IPS DF 4.7 (cell line): ENCODE data around the gene CAMK2B.

Source experiments
- DNase-seq: peaks from one replicate; pipeline ENCODE4 v3.0.0-alpha.2; 2013; ENCODE audit warnings: low spot score; ENCODE audit errors: extremely low read depth

Gene CAMK2B

DNA sequence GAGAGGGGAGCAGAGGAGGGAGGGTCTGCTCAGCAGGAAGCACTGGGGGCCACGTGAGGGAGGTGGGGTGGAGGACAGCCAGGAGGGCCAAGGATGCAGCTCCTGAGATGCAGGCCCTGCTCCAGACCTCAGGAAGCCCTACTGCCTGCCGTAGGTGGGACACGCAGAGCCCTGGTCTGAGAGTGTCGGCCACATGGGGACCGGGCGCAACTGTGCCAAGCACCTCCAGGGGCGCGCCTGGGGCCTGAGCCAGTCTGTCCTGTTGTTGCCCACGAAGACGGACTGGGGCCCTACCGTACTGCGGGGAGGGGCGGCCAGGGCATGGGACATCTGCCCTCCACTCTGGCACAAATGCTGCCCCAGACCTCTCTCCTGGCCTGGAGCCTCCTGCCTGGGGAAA is 93.0 kb downstream of the CAMK2B start:
- DNase-seq = no peak

DNA sequence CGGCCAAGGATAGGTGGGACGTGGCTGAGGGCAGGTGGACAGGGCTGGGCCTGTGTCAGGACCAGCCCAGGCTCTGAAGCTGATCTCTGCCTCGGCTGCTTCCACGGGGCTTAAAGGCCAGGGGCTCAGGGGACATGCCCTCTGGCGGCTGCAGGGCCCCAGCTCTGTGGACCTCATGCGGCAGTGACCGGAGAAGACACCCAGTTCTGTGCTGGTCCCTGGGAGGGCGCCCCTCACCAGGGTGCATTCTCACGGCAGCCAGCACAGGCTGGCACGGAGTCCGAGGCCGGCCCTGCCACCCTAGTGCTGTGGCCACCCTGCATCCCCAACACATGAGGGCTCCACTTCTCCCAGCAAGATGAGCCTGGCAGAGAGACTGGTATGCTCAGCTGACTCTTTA is 94.3 kb downstream of the CAMK2B start:
- DNase-seq = no peak

DNA sequence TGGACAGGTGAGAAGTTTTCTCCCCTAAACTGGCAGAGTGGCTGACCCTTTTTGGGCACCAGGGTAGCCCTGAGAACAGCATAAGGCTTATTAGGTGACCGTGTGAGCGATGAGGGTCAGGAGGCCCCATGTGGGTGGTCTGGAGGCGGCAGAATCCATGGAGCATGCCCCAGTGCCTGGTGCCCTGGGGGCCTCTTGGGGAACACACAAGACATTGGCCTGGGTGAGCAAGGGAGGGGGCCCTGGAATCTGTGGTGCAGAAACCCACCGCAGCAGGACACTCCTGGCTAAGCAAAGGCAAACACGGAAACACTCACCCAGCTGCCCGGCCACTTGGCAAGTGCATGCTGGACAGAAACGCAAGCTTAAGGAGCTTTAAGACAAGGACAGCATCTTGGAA is 95.1 kb downstream of the CAMK2B start:
- no peak for DNase-seq

DNA sequence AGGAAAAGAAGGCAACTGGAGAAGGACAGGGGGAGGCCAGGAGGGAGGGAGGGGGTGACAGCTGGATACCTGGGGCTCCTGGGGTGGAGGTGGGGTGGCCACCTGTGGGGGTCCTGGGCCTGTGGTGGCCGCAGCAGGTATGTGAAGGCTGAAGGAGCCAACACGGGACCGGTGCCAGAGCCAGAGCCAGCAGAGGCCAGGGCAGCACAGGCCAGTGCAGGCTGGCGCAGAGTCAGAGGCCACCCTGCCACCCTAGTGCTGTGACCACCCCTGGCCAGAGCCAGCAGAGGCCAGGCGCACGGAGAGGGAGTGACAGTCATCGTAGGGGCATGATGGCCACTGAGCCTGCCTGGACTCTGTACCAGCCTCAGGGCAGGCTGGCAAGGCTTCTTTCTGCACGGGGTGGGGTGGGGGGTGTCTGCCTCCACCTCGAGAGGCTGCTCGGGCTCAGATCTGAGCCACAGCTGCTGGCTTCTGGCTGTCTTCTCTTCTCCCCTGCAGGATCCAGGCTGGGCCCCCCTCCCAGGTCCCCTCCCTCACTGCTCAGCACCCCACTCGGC is 95.8 kb downstream of the CAMK2B start:
- no peak for DNase-seq

DNA sequence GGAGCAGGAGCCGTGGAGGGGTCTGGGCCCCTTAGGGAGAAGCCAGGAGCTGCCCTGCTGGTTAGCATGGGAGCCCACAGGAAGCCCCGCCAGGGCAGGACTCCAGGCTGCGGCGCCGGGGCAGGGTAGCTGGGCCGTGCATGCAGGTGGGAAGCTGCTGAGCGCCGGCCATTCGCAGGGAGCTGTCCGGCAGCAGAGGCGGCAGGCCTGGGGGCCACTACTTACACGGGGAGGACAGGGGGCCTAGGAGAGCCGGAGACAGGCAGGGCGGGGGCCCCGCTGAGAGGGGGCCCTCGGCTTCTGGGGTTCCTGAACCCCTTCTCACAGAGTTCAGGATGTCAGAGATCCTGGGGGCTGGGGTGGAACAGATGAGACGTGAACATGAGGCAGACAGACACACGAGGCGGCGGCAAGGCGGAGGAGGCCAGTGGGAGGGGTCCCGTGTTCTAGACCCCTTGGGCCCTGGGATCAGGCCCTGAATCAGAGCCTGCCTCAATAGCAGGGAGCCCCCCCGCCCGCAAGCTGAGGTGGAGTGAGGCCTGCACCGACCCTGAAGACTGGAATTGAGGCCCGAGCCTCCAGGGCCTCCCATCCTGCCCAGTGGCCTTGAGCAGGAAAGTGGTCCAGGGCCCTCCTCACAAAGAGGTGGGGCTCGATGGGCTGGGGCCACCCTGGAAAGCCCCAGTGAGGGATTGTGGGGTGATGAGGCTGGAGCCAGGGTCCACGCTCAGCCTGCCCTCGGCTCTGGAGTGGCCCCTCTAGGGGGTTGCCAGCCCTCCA is 96.6 kb downstream of the CAMK2B start:
- DNase-seq = no peak

DNA sequence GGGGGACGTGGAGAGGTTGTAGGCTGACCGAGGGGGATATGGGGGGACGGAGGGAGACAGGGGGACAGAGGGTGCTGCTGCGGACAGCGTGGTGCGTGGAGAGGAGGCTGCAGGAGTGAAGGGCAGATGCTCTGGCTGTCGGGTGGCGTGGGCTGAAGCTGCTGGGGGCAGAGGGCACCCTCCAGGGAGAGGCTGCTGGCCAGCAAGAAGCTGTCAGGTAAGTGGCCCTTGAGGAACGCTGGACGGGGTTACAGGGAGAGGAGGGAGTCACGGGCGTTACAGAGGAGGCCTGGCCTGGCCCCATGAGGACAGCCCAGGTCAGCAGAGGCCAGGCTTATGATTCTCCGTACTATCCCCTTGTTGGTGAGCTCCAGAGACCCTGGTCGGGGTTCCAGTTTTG is 97.5 kb downstream of the CAMK2B start:
- DNase-seq = no peak

DNA sequence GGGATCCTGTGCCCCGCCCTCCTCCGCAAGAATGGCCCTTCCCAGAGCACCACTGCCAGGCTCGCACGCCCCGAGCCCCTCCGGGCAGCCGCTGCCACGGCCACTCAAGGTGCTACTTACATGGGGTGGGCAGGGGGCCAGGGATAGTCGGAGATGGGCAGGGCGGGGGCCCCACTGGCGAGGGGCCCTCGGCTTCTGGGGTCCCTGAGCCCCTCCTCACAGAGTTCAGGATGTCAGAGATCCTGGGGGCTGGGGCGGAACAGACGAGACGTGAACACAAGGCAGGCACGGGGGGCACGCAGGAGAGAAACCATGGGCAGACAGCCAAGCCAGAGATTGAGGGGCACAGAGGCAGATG is 99.0 kb downstream of the CAMK2B start:
- DNase-seq = no peak

DNA sequence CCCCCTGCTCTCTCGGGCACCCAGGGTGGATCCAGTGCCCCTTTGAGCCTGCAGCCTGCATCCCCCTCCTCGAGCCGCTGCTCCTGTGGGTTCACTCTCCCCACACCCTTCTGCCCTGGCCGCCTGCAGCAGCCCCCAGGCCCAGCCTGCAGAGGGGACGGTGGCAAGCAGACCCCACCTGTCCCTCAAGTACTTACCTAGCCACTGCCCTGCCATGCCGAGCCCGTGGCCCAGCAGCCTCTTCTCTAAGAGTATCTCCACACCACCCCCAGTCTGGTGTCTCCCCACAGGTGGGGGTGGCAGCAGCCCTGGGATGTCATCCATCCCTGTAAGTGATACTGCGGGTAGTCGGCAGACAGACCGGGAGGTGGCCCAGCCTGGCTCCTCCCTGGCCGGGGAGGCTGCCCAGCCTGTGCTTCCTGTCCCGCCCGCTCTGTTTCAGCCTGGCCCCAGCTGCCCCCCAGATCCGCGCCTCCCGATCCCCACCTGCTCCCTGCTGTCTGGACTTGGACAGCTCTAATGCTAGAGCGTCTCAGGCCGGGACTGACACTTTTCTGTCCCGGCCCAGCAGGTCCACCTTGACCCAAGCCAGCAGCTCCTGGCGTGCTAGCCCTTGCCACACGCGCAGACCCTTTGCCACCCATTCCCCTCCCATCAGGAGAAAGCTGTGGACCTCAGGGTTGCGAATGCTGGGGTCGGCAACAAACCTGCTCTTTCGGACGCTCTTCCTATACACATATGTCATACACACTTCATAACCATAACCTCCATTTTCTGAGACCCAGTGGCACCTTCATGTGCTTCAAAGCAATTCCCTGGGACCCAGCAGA is 99.6 kb downstream of the CAMK2B start:
- no peak for DNase-seq

DNA sequence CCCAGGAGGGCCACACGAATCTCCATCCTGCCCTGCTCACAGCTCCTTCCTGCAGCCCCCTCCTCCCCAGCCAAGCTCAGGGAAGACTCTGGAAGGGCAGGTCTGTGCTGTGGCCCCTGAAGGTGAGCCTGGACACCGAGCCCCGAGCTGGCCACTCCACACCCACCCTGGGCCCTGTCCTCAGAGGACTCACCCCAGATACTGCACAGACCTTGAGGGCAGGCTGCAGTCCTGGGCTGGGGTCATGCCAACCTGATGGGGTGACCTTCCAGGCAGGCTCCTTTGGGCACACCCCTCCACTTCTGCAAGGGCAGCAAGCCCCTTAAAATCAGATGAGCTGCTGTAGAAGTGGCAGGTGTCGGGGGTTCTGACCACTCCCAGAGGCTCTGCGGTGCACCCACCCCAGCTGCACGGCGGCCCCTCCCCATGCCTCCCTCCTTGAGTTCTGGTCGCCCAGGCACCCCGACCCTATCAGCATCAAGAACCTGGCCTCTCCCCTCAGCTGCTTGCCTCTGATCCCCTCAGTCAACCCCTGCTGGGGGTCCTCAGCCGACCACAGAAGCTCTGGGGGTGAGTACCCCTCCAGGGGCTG is 100.3 kb downstream of the CAMK2B start:
- DNase-seq = no peak

DNA sequence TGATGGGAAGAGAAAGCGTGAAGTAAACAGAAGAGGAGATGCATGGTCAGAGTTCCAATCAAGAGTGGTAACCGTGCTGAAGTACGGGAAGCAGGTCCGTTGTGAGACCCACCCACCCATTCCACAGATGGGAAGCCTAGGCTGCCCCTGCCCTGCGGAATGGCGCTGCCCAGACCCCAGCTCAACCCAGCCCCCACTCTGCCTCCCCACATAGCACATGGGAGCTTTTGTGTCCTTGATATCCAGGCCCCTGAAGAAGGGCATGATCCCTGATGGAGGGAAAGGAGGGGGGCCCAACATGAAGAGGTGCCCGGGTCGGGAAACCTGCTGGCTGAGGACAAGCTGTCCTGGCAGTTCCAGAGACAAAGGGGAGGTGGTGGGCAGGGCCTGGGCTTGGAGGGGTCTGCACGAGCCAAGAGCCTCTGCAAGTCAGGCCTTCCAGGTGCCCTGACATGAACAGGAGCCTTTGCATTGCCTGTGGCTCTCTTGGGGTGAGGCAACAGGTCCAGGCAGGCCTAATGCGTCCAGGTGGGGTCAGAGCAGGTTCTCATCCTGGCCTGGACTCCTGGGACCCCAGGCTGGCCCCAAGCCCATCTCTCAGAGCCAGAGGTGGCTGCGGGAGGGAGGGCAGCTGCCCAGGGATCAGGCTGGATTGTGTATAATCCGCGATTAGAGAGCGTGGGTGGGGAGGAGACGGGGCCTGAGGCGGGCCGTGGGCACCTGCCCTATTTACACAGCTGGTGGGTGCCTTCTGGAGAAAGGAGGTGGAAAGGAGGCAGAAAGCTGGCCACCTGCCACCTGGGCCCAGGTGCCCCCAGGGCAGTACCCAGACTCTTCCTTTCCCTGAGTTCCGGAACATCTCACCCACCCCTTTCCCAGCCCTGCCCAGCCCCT is 101.1 kb downstream of the CAMK2B start:
- no peak for DNase-seq

DNA sequence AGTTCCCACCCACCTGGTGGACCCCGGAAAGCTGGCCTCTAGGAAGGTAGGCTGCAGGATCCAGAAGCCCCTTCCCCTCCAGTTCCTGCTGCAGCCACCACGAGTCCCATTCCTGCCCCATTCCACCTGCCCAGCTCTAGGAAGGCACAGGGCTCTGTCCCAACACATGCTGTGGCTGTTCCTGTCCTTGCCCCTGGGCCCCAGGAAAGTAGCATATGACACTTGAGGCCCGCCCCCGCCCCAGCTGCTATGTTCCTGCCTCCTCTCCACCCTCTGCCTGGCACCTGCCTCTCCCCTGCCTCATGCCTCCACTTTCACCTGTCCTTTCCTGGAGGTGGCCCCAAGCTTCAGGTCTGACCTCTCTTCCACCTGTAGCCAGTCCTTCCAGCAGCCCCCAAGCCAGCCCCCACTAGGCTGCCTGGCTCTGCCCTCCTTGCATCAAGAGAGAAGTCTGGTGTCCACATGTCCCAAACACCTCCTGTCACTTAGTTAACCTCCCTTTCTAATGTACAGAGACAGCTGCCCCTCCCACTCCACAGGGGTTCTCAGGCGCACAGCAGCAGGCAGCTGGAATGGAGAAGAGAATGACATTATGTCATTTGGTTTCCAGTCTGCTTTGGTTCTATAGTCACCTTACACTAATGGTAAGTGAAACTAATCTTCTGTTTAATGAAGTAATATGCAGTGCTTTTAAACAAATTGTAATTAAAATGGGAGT is 101.9 kb downstream of the CAMK2B start:
- no peak for DNase-seq

DNA sequence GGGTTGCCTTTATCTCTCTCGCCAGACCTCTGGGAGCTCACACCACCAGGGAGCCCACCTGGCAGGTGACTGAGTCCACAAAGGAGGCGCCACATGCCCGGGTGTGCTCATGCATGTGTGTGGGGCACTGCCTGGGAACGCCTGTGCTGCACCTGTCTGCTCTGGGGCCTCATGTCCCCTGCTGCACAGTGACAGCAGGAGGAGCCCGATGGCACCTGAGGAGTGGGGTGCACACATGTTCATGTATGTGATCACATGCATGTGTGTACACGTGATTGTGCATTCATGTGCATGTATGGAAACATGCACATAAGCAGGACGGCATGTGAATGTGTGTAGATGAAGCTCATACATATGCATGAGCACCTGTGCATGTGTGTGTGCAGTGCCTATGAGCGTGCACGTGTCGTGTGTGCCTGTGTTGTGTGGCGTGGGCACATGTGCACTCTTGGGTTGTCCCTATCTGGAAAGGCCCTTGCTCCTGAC is 102.6 kb downstream of the CAMK2B start:
- DNase-seq = no peak

DNA sequence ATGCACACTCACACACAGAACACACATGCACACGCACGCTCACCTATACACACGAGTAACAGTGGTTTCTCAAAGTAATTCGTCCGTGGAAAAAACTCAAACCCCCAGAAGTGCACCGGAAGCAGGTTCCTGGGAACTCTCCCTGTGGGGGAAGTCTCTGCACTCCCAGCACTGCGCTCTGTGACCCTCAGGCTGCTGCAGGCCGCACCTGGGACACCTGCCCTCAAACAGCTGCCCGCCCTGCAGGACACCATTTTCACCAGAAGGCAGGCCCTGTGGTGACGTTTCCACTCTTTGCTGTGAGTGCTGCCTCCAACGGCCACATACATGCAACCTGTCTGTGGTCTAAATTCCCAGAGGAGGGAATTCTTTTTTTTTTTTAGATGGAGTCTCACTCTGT is 103.3 kb downstream of the CAMK2B start:
- no peak for DNase-seq

DNA sequence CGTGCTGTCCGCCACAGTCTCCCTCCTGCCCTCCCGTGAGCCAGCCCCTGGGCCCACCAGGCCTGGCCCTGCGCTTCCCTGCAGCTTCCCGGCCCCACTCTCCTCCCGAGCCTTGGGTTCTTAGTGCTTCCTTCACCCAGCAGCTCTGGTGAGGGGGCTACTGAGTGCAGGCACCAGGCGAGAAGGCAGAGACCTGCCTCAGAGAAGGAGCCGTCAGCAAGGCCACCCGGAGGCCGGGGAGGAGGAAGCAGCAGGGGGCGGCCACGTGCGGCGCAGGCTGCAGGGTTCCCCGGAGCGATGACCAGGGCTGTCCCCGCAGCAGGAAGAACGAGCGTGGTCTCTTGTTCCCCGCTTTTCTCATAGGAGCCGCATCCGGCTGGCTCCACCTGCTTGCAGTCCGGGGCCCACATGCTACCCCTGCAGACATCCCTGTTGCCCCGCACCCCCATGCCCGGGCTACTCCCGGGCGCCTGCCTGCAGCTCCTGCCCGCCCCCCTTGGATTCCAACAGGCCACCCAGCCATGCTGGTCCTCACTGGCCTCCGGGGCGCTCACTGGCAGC is 104.1 kb downstream of the CAMK2B start:
- no peak for DNase-seq

DNA sequence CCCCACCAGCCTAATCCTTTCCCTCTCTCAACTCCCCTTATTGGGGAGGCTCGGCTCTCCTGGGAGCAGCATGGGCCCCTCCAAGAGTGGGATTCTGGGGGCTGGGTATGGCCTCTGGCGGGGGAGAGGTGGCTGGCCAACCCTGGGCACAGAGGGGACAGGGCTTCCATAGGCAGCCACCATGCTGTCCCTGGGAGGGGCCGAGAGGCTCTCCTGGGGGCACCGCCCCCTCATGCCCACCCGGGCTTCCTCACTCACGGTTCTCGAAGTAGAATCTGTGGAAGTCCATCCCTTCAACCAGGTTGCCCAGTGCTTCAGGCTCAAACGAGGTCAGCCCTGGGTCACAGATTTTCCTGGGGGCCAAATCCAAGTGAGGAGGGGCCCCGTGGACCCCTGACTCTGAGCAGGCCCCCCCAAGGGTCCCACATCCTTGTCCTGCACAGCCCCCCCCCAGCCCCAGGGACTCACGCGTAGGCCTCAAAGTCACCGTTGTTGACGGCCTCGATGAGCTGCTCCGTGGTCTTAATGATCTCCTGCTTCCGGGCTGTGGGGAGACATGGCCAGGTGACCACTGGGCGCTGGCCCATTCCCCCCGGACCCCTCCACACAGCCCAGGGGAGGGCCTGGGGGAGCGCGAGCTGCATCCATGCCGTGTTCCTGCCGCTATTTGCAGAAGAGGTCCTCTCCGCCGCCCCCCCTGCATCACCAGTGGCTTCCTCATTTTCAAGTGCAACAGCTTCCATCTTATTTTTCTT is 104.9 kb downstream of the CAMK2B start:
- DNase-seq = no peak

DNA sequence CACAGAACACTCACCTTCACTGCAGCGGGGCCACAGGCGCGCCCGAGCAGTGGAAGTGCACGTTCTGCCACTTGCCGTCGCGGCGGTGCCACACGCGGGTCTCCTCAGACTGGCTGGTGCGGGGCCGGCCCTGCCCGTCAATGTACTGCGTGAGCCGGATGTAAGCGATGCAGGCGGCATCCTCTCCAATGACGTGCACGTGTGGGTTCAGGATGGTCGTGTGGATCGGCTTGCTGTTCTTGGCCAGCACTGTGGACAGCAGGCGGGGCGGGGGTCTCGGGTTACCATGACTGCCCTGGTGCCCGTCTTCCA is 105.4 kb downstream of the CAMK2B start:
- no peak for DNase-seq

DNA sequence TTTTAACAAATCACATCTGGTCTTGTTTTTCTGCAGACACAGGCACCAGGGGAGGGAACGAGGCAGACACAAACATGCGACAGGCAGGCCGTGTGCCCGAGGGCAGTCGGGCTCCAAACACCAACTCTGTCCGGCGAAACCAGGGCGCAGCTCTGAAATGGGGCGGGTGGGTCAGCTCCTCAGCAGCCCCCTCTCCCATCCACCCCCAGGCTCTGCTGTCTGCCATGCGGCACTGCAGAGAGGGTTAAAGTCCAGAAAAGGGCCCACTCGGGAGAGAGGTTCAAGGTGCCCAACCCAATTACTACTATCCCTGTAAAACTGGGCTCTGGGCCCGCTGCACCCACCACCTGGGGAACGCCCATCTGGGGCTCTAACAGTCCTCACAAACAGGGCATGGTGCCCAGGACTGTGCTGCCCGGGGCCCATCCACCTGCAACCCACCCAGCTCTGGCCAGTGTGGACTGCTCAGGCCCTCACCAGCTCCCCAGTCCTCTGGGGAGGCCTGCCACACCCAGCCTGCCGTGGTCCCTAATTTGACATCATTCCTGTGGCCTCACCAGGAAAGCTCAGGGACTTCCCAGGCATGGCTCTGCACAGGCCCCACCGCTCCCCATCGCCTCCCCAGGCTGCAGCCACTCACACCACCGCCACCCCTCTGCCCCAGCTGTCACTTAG is 105.9 kb downstream of the CAMK2B start:
- no peak for DNase-seq

DNA sequence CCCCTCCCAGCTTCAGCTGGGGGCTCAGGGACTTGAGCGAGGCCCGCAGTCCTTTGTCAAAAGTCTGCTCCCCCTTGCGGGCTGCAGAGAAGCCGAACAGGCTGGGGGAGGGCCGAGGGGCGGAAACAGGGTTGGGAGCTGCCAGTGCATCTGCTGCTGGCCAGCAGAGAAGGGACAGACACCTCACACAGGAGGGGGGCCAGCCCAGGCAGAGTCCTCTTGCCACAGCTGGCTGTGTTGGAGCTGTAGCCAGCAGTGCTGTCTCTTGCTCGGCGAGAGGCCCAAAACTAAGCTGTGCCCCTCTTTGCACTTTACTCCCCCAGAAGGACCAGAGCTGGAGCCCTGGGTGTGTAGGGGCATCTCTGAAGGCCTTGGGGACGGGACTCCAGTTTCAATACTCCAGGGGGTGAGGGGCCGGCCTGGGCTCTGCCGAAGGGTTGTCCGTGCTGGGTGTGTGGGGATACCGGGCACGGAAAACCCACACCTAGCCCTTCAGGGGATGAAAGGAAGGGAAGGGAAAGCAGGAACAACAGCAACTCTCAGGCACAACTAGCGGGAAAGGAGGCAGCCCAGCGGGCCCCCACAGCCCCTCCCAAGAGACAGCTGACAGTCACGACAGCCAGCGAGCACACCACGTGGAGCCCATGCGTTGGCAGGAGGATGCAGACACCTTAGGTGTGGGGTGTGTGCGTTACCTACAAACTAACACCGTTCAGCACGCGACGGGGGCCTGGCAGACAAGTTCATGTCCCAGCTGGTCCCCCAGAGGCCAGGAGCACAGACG is 106.8 kb downstream of the CAMK2B start:
- DNase-seq = no peak
